OCI-LY3 (cell line): Measurements from ENCODE around the gene STAU1.

Experiments
- EZH2phosphoT487 ChIP-seq: fragments of 200-600 bp; shearing (Covaris generic); IDR thresholded peaks from 2 replicates; pipeline ENCODE4 v1.6.1; 2018; ENCODE audit warnings: antibody characterized with exemption, mixed run types, low read depth
- TF ChIP-seq, protein P1 (sequence below): fragments of 200-600, 300-600 bp; sonication (generic); IDR thresholded peaks from 2 replicates; pipeline ENCODE4 v1.5.1; 2014; ENCODE audit warnings: antibody characterized with exemption, low read length, low read depth

DNA sequence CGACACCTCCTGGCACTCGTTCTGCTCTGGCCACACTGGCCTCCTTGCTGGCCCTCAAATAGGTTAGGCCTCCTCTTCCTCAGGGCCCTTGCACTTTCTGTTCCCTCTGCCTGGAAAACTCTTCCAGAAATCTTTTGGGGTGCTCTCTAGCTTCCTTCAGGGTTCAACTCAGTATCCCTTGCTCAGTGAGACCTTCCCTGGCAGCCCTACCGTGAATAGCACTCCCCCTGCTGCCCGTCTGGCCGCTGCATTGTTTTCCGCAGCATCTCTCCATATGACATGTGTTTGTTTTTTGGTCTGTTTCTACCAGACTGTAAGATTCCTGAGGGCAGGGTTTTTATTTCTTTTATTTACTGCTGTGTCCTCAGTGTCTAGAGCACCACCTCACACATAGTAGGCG, 37.8 kb upstream of the STAU1 start:
- TF ChIP-seq, protein P1, sequence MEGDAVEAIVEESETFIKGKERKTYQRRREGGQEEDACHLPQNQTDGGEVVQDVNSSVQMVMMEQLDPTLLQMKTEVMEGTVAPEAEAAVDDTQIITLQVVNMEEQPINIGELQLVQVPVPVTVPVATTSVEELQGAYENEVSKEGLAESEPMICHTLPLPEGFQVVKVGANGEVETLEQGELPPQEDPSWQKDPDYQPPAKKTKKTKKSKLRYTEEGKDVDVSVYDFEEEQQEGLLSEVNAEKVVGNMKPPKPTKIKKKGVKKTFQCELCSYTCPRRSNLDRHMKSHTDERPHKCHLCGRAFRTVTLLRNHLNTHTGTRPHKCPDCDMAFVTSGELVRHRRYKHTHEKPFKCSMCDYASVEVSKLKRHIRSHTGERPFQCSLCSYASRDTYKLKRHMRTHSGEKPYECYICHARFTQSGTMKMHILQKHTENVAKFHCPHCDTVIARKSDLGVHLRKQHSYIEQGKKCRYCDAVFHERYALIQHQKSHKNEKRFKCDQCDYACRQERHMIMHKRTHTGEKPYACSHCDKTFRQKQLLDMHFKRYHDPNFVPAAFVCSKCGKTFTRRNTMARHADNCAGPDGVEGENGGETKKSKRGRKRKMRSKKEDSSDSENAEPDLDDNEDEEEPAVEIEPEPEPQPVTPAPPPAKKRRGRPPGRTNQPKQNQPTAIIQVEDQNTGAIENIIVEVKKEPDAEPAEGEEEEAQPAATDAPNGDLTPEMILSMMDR = no peak
- no peak for TF ChIP-seq EZH2phosphoT487
